A375 (cell line): ENCODE measurements around the gene CCDC194. TPM values are rescaled to one million over a fixed set of nuclear protein-coding genes. Genes with fewer than 3 reads are reported as not detected.

Source experiments
- total RNA-seq: library from RNA; depleted of rRNA; stranded (reverse); fragments of >200 nt; shearing (Covaris generic); gene quantifications from 2 replicates; pipeline ENCODE4 v1.2.3, GENCODE V29; 2014; rRNA removed

Gene CCDC194, protein sequence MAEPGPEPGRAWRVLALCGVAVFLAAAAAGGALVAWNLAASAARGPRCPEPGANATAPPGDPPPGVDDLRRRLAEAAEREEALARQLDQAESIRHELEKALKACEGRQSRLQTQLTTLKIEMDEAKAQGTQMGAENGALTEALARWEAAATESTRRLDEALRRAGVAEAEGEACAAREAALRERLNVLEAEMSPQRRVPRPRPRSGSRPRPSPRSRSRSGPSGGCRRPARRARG
- total RNA-seq = not detected in 2 replicates

DNA sequence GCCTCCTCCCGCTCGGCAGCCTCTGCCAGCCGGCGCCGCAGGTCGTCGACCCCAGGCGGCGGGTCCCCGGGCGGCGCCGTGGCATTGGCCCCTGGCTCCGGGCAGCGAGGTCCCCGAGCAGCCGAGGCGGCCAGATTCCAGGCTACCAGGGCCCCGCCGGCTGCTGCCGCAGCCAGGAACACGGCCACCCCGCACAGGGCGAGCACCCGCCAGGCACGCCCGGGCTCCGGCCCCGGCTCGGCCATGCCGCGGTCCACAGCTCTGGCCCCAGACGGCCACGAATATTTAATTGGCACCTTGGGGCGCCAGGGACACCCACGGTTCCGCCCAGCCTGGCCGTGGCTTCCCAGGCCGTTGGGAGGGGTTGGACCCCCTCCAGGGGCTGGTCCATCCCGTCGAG is at the start of gene CCDC194:
Gene CCDC194 (minus strand): TSS at position 283 of the 400 bp plus-strand sequence. CDS start 38 bp downstream, at position 245.

DNA sequence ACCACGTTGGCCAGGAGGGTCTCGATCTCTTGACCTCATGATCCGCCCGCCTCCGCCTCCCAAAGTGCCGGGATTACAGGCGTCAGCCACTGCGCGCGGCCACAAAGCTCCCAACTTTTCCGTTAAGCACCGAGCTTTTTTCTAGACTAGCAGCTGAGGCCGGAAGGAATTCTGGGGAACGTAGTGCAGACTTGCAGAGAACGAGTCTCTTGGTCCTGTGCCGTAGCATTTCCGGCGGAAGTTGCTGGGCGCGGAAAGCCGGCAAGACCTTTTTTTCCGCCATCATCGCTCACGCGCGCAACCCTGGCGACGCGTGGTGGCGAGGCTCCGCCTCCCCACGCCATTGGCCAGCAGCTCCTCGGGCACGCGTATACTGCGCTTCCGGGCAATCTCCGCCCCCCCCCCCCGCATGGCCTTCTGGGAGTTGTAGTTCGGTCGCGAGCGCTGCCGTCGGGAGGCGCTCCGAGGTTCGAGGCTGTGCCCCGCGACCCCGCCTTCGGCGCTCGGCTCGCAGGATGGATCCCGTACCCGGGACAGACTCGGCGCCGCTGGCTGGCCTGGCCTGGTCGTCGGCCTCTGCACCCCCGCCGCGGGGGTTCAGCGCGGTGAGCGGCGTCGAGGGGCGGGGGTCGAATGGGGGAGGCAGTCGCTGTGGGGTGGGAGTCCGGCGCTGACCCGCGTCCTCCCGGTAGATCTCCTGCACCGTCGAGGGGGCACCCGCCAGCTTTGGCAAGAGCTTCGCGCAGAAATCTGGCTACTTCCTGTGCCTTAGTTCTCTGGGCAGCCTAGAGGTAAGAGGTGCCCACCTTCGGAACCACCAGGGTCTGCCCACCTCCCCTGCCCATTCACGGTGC is 25.9 kb upstream of the CCDC194 start, which contains the start of gene MVB12A:
Gene MVB12A (plus strand): TSS at position 427 of the 854 bp plus-strand sequence. CDS start 89 bp downstream, at position 516.

DNA sequence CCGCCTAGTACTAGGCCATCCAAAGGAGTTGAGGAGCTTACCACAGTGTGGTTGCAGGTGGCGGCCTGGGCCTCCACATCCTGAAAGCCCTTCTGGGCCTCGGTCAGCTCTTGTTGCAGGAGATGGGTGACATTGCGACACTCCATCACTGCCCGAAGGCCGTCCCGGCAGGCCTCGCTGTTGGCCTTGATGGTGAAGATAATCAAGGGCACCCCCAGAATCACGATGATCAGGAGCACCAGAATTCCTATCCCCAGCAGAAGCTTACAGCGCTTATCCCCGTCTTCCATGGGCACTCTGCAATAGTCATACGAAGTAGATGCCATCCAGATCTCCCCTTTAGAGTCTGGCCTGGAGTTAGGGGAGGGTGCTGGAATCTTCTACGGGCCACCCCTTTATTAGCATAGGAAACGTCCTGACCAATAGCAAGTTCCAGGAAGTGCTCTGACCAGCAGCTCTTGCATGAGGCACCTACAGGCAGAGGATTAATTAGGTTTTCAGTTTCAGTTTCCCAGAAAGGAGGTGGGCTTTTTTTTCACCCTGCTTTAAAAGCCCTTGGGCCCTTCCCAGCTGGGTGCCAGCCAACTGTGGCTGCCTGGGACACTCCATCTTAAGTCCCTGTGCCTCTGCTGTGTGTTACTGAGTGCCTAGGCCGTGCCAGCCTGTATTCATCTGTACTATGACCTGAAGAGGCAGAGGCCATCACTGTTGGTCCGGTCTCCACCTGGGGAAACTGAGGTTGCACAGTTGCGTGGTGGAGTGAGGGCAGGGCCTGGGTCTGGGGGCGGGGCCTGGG is 11.5 kb upstream of the CCDC194 start, which contains the start of gene BST2:
Gene BST2 (minus strand): TSS at position 381 of the 796 bp plus-strand sequence. CDS start 55 bp downstream, at position 326.

DNA sequence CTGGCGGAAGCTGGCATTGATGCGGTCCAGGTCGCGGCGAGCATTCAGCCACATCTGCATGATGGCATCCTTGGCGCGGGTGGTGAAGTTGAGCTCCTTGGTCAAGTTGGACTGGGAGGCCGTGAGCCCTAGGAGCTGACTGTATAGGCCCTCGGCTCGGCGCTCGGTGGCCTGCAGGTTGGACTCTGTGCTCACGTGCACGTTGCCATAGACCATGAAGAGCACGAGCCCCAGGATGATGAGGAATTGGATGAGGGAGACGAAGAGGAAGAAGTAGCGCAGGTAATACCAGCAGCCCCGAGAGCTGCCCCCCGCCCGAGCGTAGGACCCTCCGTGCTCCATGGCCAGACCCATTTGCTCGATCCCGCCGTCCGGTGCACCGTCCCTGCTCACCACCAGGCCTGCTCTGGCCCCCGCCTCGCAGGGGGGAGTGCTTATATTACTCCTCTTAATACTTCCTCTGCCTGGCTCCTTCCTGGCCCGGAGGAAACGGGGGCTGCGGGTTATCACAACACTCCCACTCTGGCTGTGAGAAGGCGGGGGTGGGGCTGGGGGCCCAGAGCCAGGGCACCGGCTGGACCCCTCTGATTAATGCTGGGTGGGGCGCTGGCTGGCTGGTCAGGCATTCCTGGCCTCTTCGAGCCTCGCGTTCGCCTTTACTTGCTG is 16.9 kb downstream of the CCDC194 start, which contains the start of gene PLVAP:
Gene PLVAP (minus strand): TSS at position 408 of the 666 bp plus-strand sequence. CDS start 54 bp downstream, at position 354.

Other genes starting within 250 kb of the CCDC194 start
- 137 and 146 TPM in 2 replicates for gene USE1, start 178.8 kb downstream of the CCDC194 start, total RNA-seq
- 9.6 and 10.5 TPM in 2 replicates for gene OCEL1, start 168.0 kb downstream of the CCDC194 start, total RNA-seq
- 87.1 and 107 TPM in 2 replicates for gene NR2F6, start 148.3 kb downstream of the CCDC194 start, total RNA-seq
- gene USHBP1, start 129.5 kb downstream of the CCDC194 start, total RNA-seq = not detected in 2 replicates
- 231 and 246 TPM in 2 replicates for gene BABAM1, start 126.8 kb downstream of the CCDC194 start, total RNA-seq
- 5.1 and 6.9 TPM in 2 replicates for gene ANKLE1, start 112.3 kb downstream of the CCDC194 start, total RNA-seq
- 21.3 and 22.6 TPM in 2 replicates for gene ABHD8, start 90.8 kb downstream of the CCDC194 start, total RNA-seq
- gene MRPL34, start 88.3 kb downstream of the CCDC194 start, total RNA-seq = 123 and 159 TPM in 2 replicates
- 80.6 and 111 TPM in 2 replicates for gene DDA1, start 84.6 kb downstream of the CCDC194 start, total RNA-seq
- 7.4 and 7.7 TPM in 2 replicates for gene ANO8, start 59.3 kb downstream of the CCDC194 start, total RNA-seq
- 62.5 and 86.8 TPM in 2 replicates for gene GTPBP3, start 56.6 kb downstream of the CCDC194 start, total RNA-seq
- 0.11 TPM in 1 of 2 replicates, not detected in the other for gene PLVAP, start 16.9 kb downstream of the CCDC194 start, total RNA-seq
- 1.3 and 4.5 TPM in 2 replicates for gene BST2, start 11.4 kb upstream of the CCDC194 start, total RNA-seq
- gene MVB12A, start 25.9 kb upstream of the CCDC194 start, total RNA-seq = 114 and 143 TPM in 2 replicates
- gene TMEM221, start 54.5 kb upstream of the CCDC194 start, total RNA-seq = 0.05 TPM in 1 of 2 replicates, not detected in the other
- not detected in 2 replicates for gene NXNL1, start 66.7 kb upstream of the CCDC194 start, total RNA-seq
- 28.9 and 32.2 TPM in 2 replicates for gene SLC27A1, start 76.3 kb upstream of the CCDC194 start, total RNA-seq
- gene PGLS, start 117.5 kb upstream of the CCDC194 start, total RNA-seq = 84.4 and 113 TPM in 2 replicates
- gene COLGALT1, start 161.5 kb upstream of the CCDC194 start, total RNA-seq = 102 and 106 TPM in 2 replicates